ENCODE measurements around the gene TMTC2.

Gene TMTC2

GRCh38 chr12:82675246-82675645 lies 11.5 kb upstream of the TMTC2 start:
- DNase-seq, result no peak

- DNase-seq, result no peak
These were observed 4.4 kb upstream of the TMTC2 start for GRCh38 chr12:82682326-82682725.

- DNase-seq, result no peak
These were observed 3.9 kb upstream of the TMTC2 start for GRCh38 chr12:82682851-82683261.

- DNase-seq, result no peak
These were observed 927 bp upstream of the TMTC2 start for GRCh38 chr12:82685790-82686167.

GRCh38 chr12:82687021-82688011 lies 610 bp downstream of the TMTC2 start:
- peak; percentile 94 for DNase-seq

GRCh38 chr12:82688035-82688501 lies 1.4 kb downstream of the TMTC2 start:
- no peak for DNase-seq

GRCh38 chr12:82688596-82688995 lies 1.9 kb downstream of the TMTC2 start:
- no peak for DNase-seq

- no peak for DNase-seq
These were observed 3.3 kb downstream of the TMTC2 start for GRCh38 chr12:82690006-82690405.

GRCh38 chr12:82691513-82691912 lies 4.8 kb downstream of the TMTC2 start:
- no peak for DNase-seq

- no peak for DNase-seq
These were observed 7.6 kb downstream of the TMTC2 start for GRCh38 chr12:82694276-82694675.

- DNase-seq, result no peak
These were observed 8.3 kb downstream of the TMTC2 start for GRCh38 chr12:82694970-82695369.

GRCh38 chr12:82695531-82695930 lies 8.8 kb downstream of the TMTC2 start:
- DNase-seq, result no peak

GRCh38 chr12:82696543-82696942 lies 9.8 kb downstream of the TMTC2 start:
- DNase-seq, result no peak

- DNase-seq, result no peak
These were observed 12.2 kb downstream of the TMTC2 start for GRCh38 chr12:82698708-82699564.

- no peak for DNase-seq
These were observed 19.1 kb downstream of the TMTC2 start for GRCh38 chr12:82705774-82706173.

GRCh38 chr12:82708061-82708879 lies 21.6 kb downstream of the TMTC2 start:
- DNase-seq, result peak; percentile 8

- DNase-seq, result no peak
These were observed 23.2 kb downstream of the TMTC2 start for GRCh38 chr12:82709794-82710355.

GRCh38 chr12:82710741-82711140 lies 24.0 kb downstream of the TMTC2 start:
- no peak for DNase-seq

GRCh38 chr12:82714427-82714826 lies 27.7 kb downstream of the TMTC2 start:
- no peak for DNase-seq

GRCh38 chr12:82721726-82722125 lies 35.0 kb downstream of the TMTC2 start:
- no peak for DNase-seq

- no peak for DNase-seq
These were observed 36.4 kb downstream of the TMTC2 start for GRCh38 chr12:82723093-82723492.

GRCh38 chr12:82723891-82724290 lies 37.2 kb downstream of the TMTC2 start:
- DNase-seq, result no peak
